Transverse colon (tissue), 3 donors: ENCODE measurements around the gene XIST.

ENCODE experiments used
- EP300 ChIP-seq: sonication (generic); formaldehyde crosslinking; IDR thresholded peaks from one replicate; pipeline ENCODE4 v1.6.1; 2017; ENCODE audit warnings: antibody characterized with exemption, low read depth
- TF ChIP-seq, protein P1 (sequence below), 5 experiments: fragments of 200-600 bp in 3 of 5; fragments of 450-650 bp in 2 of 5; sonication (generic) in 3 of 5; IDR thresholded peaks; 1 replicate in 2 of 5; 2 replicates in 3 of 5; pipeline ENCODE4 v1.5.1; 2016 to 2017; ENCODE audit warnings: antibody characterized with exemption in 5 of 5, inconsistent platforms in 3 of 5, mild to moderate bottlenecking in 2 of 5, moderate library complexity in 1 of 5

- TF ChIP-seq, protein P1, sequence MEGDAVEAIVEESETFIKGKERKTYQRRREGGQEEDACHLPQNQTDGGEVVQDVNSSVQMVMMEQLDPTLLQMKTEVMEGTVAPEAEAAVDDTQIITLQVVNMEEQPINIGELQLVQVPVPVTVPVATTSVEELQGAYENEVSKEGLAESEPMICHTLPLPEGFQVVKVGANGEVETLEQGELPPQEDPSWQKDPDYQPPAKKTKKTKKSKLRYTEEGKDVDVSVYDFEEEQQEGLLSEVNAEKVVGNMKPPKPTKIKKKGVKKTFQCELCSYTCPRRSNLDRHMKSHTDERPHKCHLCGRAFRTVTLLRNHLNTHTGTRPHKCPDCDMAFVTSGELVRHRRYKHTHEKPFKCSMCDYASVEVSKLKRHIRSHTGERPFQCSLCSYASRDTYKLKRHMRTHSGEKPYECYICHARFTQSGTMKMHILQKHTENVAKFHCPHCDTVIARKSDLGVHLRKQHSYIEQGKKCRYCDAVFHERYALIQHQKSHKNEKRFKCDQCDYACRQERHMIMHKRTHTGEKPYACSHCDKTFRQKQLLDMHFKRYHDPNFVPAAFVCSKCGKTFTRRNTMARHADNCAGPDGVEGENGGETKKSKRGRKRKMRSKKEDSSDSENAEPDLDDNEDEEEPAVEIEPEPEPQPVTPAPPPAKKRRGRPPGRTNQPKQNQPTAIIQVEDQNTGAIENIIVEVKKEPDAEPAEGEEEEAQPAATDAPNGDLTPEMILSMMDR (IDR thresholded peaks at IDR 0.05) = no peak
- TF ChIP-seq EP300 = no peak
Observed at GRCh38 chrX:73812256-73812655, 40.3 kb downstream of the XIST start.
